PC-9 (cell line): ENCODE measurements around the gene ASXL1.

Experiments
- EZH2 ChIP-seq: fragments of 200-600 bp; sonication (generic); IDR thresholded peaks from 2 replicates; pipeline ENCODE4 v1.8.0; 2017; ENCODE audit warnings: antibody characterized with exemption, low read depth
- TF ChIP-seq, protein P1 (sequence below): fragments of 200-600 bp; sonication (generic); conservative IDR thresholded peaks from 2 replicates; pipeline ENCODE4 v1.6.1; 2017; ENCODE audit warnings: mixed run types, antibody characterized with exemption, mild to moderate bottlenecking, moderate library complexity

DNA sequence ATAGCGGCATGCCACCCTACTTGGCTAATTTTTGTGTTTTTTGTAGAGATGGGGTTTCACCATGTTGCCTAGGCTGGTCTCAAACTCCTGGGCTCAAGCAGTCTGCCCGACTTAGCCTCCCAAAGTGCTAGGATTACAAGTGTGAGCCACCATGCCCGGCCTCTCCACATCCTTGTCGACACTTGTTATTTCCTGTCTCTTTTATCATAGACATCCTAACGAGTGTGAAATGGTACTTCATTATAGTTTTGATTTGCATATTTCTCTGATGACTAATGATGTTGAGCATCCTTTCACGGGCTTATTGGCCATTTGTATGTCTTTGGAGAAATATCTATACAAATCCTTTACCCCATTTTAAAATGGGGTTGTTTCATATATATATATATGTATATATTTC is 39.0 kb upstream of the ASXL1 start:
- TF ChIP-seq, protein P1, sequence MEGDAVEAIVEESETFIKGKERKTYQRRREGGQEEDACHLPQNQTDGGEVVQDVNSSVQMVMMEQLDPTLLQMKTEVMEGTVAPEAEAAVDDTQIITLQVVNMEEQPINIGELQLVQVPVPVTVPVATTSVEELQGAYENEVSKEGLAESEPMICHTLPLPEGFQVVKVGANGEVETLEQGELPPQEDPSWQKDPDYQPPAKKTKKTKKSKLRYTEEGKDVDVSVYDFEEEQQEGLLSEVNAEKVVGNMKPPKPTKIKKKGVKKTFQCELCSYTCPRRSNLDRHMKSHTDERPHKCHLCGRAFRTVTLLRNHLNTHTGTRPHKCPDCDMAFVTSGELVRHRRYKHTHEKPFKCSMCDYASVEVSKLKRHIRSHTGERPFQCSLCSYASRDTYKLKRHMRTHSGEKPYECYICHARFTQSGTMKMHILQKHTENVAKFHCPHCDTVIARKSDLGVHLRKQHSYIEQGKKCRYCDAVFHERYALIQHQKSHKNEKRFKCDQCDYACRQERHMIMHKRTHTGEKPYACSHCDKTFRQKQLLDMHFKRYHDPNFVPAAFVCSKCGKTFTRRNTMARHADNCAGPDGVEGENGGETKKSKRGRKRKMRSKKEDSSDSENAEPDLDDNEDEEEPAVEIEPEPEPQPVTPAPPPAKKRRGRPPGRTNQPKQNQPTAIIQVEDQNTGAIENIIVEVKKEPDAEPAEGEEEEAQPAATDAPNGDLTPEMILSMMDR: no peak
- no peak for TF ChIP-seq EZH2
